NCI-H1048 (cell line): Measurements from ENCODE around the gene ARHGAP18.

ENCODE experiments used
- DNase-seq: peaks from one replicate; lab custom pipeline; 2025; lab: John Stamatoyannopoulos, UW

ARHGAP18 gene

DNA sequence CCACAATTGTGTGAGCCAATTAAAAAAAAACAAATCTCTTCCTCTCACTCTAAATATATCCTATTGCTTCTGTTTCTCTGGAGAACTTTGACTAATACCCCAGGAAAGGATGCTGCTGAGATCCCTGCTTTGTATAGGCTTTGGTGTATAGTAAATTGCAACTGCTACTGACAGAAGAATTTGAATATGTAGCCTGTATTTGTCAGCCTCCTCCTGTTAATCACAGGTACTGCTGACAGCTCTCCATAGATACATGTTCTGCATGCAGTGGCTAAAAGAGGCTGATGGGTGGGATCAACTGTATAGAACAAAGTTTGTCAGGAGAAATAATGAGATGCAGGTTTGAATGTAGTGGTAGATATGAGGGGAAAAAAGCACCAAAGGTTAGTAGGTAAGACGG lies 95.0 kb downstream of the ARHGAP18 start:
- DNase-seq: no peak

DNA sequence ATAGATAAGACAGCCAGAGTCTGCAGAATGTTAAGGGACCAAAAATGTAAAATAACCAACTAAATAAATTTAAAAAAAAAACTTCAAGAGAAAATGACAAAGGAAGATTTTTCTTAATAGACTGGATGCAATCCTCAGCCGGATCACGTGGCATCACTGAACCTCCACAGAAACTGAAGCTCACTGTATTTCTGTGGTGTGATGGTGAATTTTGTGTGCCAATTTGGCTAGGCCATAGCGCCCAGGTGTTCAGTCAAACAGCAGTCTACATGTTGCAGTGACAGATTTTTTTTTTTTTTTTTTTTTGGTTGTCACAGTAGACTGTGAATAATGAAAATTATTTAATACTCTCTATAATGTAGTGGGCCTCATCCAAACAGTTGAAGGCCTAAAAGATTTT lies 95.5 kb downstream of the ARHGAP18 start:
- DNase-seq: no peak

- DNase-seq: no peak
Observed at GRCh38 chr6:129612440-129612839, 97.5 kb downstream of the ARHGAP18 start.

DNA sequence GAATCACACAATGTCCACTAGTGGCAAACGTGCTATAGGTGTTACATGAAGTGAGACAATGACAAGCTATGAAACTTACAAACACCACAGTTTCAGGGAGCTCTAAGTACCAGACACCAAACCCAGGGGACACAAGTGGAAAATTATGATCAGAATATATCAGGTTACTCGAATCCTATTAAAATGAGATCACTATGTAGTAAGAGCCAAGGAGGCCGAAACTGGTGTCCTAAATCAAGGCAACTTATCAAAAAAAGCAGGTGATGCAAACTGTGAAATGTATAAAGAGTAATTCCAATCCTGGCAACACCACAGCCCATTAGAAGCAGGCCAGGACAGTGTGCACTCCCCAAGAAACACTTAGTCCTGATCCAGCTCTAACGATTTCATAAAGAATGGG lies 100.3 kb downstream of the ARHGAP18 start:
- DNase-seq: no peak

GRCh38 chr6:129608886-129609537 lies 101.0 kb downstream of the ARHGAP18 start:
- DNase-seq: no peak

DNA sequence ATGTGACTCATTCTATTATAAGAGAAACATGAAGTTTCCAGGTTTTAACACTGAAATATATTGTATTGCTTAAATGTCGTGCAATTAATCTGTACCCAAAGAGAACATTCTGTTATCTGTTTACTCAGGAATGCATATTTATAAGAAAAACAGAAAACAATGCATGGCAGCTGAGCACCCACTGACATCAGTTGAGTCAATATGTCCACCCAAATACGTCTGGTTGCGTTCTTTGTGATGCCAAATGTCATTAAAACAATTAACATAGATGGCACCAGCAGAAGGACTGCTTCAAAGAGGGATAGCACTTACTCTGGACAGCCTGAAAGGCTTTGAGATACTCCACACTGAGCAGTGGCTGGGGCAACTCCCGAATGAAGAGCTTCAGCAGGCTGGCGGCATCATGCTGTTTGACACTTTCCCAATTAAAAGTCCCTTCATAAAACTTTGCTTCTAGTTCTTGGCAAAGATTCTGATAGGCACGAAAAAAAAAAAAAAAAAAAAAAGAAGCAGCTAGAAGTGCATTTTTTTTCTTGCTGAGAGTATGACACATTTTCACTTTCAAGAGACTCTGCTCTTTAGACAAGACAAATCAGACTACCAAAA lies 102.3 kb downstream of the ARHGAP18 start:
- no peak for DNase-seq

DNA sequence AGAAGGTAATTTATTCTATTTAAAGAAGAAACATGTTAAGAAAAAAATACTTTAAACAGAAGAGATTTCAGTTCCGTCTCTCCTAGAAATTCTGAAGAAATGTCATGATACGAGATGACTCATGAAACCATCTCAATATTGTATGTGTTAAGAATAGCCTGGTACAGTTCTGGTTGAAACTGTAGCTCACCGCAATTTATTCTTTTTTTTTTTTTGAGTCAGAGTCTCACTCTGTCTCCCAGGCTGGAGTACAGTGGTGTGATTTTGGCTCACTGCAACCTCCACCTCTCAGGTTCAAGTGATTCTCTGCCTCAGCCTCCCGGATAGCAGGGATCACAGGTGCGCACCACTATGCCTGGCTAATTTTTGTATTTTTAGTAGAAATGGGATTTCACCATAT lies 103.3 kb downstream of the ARHGAP18 start:
- DNase-seq: no peak

DNA sequence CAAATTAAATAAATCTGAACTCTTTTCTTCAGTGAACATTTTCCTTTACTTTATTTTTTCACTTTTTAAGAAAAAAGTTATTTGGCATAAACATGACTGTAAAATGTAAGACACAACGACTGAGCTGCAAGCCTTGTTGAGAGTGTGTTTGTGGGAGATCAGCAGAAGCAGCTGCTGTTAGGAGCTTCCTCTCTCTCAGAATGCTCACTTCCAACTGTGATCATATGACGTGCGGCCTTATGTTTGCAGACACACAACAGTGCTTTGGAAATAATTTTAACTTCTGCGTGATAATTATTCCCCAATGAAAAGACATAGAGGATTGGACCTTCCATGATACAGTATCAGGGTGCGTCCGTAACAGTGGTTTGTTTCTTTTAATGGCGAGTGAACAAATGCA lies 104.0 kb downstream of the ARHGAP18 start:
- DNase-seq: no peak

DNA sequence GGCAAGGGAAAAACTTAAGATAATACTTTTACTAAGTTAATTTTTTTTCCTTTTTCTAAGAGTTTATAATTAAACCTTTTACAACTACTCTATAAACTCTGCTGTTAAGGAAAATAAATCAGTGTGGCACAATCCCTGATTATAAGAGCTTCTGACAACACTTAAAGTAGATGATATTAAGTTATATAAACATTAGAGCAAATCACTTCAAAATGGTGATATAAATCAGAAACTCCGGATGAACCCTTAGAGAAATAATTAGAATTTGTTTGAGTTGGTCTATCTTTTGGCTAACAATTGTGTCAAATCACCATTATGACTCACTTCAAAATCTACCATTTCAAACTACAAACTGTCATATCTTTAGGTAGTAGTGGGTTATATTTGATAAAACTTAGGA lies 104.9 kb downstream of the ARHGAP18 start:
- DNase-seq: no peak

- DNase-seq: no peak
Observed at GRCh38 chr6:129604321-129604720, 105.7 kb downstream of the ARHGAP18 start.

GRCh38 chr6:129603741-129604140 lies 106.2 kb downstream of the ARHGAP18 start:
- DNase-seq: no peak

GRCh38 chr6:129601323-129601722 lies 108.7 kb downstream of the ARHGAP18 start:
- no peak for DNase-seq

DNA sequence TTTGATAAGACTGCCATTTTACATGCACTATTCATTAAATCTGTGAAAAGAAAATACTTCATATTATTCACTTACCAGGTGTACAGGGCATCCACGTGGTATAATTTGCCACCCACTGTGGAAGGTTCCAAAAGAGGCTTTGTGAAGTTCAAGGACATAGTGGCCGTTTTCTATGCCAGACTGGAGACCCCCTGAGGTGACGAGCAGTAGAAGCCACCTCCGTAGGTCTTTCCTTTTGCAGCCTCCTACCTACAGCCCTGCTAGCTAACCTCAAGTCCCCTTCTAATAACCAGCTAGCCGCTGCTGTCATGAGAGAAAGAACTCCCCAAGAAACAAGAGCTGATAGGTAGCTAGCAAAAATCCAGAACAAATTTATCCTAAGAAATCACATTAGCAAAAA lies 110.5 kb downstream of the ARHGAP18 start:
- no peak for DNase-seq

DNA sequence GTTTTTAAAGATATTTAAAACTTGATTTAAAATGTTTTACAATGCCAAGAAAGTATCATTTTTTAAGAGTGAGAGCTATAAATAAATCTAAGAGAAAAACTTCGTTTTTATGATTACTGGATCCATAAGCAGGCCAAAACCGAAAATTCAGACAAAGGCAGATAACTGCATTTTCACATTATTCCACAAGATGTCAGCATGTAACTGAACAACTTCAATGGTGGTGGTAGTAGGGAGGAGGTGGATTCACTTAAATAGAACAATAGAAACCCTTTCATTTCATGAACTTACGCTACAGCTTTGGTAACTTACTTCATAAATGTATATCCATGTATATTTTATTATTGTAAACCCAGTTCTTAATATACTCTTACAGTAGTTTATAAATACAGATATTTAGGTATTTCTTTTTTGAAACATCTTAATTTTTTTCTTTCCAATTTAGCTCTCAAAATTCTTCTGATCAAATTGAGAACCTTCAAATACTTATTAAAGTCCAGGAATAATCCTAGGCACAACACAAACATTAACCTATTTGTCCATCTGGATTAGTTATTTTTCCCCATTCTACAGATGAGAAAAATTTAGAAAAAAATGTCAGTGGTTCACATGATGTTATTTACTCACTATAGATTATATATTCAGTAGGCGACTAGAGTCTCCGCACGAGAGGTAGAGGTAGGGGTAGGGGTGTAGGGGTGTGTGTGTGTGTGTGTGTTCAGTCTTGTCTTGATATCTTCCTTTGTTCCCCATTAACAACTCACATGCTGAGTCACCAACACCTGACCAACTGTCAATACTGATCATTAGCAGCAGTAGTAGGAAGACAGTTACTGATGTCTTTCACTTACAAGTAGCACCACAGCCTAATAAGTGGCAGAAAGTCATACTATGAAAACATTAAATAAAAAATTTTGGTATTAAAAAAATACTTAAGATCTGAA lies 111.5 kb downstream of the ARHGAP18 start:
- DNase-seq: peak; percentile 57

DNA sequence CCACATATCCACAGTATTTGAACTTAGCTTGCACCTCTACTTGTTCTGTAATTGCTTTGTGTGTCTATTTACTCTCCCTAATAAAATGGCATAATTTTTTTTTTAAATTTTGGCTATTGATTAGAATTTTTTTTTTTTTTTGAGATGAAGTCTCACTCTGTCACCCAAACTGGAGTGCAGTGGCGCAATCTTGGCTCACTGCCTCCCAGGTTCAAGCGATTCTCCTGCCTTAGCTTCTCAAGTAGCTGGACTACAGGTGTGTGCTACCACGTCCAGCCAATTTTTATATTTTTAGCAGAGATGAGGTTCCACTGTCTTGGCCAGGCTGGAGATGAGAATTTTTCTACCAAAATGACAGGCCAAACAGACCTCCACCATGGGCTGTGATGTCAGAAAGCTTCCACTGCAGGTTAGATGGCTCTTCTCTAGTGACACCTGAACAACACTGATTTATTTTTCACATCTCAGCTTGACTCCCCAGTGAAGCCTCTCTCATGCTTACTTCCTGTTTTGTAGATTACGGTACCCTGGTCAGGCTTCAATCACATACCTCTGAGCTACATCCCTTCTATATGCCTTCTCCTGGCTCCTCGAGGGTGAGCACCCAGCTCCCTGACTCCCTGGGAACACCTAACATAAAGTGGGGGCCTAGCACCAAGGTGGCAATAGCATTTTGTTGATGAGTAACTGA lies 112.8 kb downstream of the ARHGAP18 start:
- no peak for DNase-seq

DNA sequence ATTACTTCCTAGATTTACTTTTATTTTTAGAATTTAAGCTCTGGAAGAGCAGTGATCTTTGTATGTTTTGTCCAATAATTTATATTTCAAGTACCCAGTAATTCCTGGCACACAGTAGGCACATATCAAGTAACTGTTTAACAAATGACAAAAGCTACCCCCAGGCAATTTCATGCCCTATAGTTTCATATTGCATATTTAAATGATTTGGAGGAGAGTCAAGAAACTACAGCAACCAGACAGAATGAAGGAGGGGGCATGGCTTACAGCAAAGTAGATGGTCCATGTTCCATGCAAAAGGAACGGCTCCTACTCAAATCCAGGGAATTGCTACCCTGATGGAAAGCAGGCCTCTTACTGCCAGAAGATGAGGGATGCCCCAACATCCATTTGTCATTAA lies 113.5 kb downstream of the ARHGAP18 start:
- DNase-seq: no peak

DNA sequence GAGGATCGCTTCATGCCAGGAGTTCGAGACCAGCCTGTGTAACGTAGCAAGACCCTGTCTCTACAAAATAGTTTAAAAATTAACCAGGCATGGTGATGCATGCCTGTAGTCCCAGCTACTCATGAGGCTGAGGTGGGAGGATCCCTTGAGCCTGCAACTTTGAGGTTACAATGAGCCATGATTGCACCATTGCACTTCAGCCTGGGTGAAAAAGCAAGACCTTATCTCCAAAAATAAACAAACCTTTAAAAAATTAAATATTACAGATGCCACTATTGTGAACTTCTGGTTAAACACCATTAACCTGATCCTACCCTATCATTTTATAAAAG lies 116.8 kb downstream of the ARHGAP18 start:
- DNase-seq: no peak

DNA sequence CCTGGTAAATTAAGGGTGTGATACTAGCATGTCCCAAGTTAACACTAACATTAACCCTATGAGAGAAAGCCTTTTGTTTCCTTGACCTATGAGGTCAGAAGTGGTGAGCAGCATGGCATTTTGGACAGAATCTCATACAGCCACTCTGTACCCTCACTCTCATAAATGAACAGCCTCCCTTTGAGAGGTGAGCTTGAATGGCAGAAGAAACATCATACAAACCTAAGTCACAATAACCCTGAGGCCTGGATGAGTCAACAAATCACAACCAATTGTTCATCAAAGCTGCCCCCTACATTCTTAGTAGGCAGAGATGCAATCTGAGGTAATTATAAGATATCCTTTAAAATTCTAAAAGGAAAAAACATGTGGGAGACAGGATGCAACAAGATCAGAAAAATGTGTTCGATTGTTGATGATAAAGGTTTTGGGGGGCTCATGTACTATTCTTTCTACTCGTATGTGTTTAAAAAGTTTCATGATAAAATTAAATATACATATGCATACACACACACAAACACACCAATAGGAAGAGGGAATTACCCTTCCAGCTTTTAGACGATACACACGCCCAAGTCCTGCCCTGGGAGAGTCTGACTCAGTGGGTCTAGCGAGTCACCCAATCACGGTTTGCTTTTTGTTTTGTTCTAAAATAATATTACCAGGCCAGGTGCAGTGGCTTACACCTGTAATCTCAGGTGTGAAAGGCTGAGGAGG lies 117.3 kb downstream of the ARHGAP18 start:
- no peak for DNase-seq

DNA sequence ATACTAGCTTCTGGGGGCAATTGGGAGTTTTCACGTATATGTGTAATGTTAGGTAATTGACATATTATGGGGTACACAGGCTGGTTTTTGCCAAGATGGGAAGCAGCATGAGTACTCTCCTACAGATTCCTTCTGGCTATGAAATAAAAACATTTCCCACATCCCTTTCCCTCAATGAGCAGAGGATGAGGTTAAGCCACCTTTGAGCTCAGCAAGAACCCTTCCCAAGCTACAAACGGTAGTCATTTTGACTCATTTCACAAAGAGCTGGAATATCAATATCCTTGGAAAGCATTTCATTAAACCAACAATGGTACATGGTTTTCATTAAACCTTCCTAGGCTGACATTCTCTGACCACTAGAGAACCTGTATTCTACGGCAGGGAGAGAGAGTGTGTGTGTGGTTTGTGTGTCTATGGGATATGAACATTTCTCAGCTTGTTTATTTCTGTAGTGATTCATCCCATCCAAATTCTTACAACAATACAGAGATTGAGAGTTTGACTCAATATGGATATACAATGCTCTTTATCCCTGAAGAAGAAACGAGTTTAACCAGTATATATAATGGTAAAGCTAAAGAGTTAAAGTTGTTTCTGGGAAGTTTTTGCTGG lies 119.5 kb downstream of the ARHGAP18 start:
- no peak for DNase-seq

DNA sequence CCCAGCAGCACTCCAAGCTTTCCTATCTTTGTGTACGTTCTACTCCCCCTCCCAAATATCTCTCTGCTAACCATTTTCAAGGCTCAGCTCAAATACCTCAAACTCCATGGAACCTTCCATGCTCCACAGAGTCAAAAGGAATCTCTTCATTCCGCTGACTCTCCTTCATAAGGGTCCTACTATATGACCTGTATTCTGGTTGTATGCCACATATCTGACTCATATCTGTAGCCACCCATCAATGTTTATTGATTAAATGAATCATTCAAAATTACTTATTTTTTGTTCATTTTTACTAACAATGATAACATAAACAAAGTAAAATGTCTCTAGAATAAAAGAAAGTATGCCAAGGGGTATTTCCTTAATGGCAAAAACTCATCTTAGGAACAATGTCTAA lies 123.2 kb downstream of the ARHGAP18 start:
- no peak for DNase-seq

DNA sequence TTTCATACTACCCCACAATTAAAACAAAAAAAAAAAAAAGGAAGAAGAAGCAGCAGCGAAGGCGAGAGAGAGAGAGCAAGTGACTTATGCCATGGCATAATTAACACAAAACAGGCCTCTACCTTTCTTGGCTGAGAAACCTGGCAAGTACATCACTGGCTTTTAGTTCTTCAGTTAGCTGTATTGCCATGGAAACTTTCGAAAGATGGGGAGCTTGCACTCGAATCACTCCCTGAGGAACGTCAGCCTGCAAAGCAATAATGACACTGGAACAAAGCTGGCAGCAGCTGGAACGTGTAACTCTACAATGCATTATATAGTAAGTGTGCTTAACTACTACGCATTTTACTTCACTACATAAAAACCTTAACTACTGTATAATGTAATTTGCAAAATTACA lies 126.1 kb downstream of the ARHGAP18 start:
- no peak for DNase-seq

DNA sequence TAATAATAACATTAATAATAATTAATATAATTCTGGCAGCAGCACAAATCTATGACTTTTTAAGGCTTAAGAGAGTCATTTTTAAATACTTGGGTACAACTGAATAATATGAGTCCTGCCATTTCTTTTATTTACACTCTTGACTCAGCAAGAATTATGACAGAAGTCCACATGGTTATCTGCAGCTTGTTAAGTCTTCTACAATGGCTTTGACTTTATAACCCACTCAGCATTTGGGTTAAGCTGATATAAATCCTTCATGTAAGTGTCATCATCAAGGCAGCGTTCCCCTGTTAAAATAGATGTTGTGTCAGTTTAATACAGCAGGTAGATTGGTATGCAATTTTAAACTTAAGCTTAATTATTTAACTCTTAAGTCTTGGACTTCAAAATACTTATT lies 131.7 kb downstream of the ARHGAP18 start:
- no peak for DNase-seq
